NT2/D1 (cell line): ENCODE data around the gene SLC4A4.

Experiments
- SUZ12 ChIP-seq: IDR thresholded peaks from 2 replicates; pipeline ENCODE4 v1.6.1; 2011; ENCODE audit not compliant: insufficient read length, insufficient read depth; ENCODE audit errors: extremely low read depth
- ZNF274 ChIP-seq: IDR thresholded peaks from 2 replicates; pipeline ENCODE4 v1.6.1; 2011; ENCODE audit warnings: mild to moderate bottlenecking, low read depth, low read length

DNA sequence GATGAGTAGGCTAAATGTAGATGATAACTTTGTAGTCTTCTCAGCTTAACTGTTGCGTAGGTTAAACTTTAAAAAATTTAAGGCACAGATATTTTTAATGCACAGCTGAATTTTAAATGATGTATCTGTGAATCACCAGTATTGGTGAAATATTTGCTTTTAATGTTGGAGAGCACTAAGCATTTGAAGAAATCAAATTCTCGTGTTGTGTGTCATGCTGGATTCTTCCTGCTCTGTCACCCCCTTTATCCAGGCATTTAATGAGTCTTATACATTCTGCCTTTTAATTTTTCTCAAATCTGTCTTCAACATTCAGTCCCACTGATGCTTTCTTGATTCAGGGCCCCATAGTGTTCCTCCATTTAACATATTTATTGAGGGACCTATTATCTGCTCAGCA, 76.7 kb downstream of the SLC4A4 start:
- TF ChIP-seq ZNF274 = no peak
- no peak for TF ChIP-seq SUZ12
